ENCODE results near the gene OSGIN1. TPM values are rescaled to one million over a fixed set of nuclear protein-coding genes. Genes with fewer than 3 reads are reported as not detected.

The OSGIN1 gene
- total RNA-seq, 4 donors from 2014 or later: 0.77 to 5.4 (median 1.2) TPM; not detected in 1

DNA sequence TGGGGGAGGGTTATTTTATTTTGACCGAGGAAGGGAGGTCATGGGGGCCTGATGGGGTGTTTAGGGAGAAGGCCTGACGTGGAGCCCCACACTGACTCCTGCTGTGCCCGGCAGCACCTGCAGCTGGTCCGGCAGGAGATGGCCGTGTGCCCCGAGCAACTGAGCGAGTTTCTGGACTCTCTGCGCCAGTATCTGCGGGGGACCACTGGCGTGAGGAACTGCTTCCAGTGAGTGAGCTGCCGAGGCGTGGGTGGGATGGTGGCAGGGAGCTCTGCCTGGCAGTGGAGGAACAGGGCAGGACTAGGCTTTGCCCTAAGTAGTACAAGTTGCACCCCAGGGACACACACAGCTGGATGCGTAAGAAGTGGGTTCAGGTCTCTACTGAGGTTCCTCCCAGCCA is 45.1 kb downstream of the OSGIN1 start:
- Histone ChIP-seq H3K4me1 (no peaks in the 10 kb centered on the region), H3K27me3 (no peaks in the 10 kb centered on the region), H3K27ac (no peak overlapping the region), H3K4me3 (no peak overlapping the region), H3K36me3 (no peaks in the 10 kb centered on the region), H3K9me3 (no peaks in the 10 kb centered on the region)
- no peak for DNase-seq
- intact Hi-C loops (cut with DNase I; ENCODE audit: low total_unique reads): no loop called here
- no peak for TF ChIP-seq CTCF (IDR thresholded peaks at IDR 0.05)
- TF ChIP-seq POLR2A (IDR thresholded peaks at IDR 0.05): no peak

DNA sequence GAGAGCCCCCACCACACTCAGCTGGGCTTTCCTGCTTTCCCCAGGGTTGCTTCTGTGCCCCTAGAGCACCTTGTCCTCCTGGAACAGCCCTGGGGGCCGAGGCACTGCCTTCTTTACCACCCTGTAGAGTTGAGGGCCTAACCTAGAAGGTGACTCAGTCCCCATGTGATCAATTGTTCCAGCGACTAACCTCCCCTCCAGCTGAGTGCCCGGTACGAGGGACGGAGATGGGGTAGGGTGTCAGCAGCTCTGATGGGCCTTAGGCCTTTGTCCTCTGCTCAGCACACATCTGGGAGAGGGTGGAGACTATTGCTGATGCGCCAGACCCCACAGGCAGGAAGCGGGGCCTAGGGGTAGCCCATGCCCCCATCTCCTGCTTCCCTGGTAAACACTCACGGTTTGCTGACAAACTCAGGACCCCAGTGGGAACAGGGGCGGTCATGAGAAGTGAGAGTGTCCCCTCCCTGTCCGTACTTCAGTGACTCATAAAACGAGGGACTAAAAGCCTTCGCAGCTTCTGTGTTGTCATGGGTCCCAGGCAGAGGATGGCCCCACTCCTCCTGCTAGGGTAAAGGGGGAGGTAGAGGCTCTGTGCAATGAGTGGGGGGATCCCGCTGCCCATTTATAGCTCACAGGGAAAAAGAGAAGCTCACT is 48.1 kb downstream of the OSGIN1 start:
- DNase-seq: no peak
- Histone ChIP-seq H3K27me3 (no peaks in the 10 kb centered on the region), H3K9me3 (no peaks in the 10 kb centered on the region), H3K4me3 (no peak overlapping the region), H3K36me3 (no peaks in the 10 kb centered on the region), H3K27ac (no peak overlapping the region), H3K4me1 (no peaks in the 10 kb centered on the region)
- intact Hi-C loops (cut with DNase I; ENCODE audit: low total_unique reads): no loop called here
- TF ChIP-seq POLR2A (IDR thresholded peaks at IDR 0.05) (no peak), CTCF (IDR thresholded peaks at IDR 0.05) (no peak)

DNA sequence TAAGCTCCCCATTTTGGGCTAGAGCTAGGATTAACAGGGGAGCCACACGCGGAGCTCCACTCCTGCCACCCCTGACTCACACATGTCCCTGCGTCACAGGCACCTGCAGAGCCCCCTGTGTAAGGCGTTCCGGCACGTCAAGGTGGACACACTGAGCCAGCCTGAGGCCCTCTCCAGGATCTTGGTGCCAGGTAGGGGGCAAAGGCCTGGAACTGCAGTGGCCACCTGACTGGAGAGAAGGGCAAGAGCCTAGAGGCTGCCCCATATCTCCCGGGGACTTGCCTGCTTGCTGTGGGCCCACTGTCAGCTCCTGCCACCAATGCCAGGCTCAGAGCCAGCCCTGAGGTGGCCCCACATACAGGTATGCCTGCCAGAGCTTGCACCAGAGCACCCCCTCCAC is 48.7 kb downstream of the OSGIN1 start:
- no peak for TF ChIP-seq POLR2A (IDR thresholded peaks at IDR 0.05)
- no peak for TF ChIP-seq CTCF (IDR thresholded peaks at IDR 0.05)
- DNase-seq: no peak
- Histone ChIP-seq H3K27ac (no peak overlapping the region), H3K27me3 (no peaks in the 10 kb centered on the region), H3K9me3 (no peaks in the 10 kb centered on the region), H3K4me1 (no peaks in the 10 kb centered on the region), H3K4me3 (no peak overlapping the region), H3K36me3 (no peaks in the 10 kb centered on the region)
- intact Hi-C loops (cut with DNase I; ENCODE audit: low total_unique reads): no loop called here

- intact Hi-C loops (cut with DNase I; ENCODE audit: low total_unique reads): no loop called here
- Histone ChIP-seq H3K9me3 (no peaks in the 10 kb centered on the region), H3K27ac (no peak overlapping the region), H3K4me3 (no peak overlapping the region), H3K36me3 (no peaks in the 10 kb centered on the region), H3K27me3 (no peaks in the 10 kb centered on the region), H3K4me1 (no peaks in the 10 kb centered on the region)
- no peak for DNase-seq
- no peak for TF ChIP-seq POLR2A (IDR thresholded peaks at IDR 0.05)
- no peak for TF ChIP-seq CTCF (IDR thresholded peaks at IDR 0.05)
Measured at GRCh38 chr16:84003038-84003437, 50.0 kb downstream of the OSGIN1 start.

- DNase-seq: no peak
- Histone ChIP-seq H3K4me3 (no peak overlapping the region), H3K27me3 (no peaks in the 10 kb centered on the region), H3K27ac (no peak overlapping the region), H3K36me3 (no peaks in the 10 kb centered on the region), H3K4me1 (no peaks in the 10 kb centered on the region), H3K9me3 (no peaks in the 10 kb centered on the region)
- TF ChIP-seq POLR2A (IDR thresholded peaks at IDR 0.05) (no peak), CTCF (IDR thresholded peaks at IDR 0.05) (no peak)
- intact Hi-C loops (cut with DNase I; ENCODE audit: low total_unique reads): no loop called here
Measured at GRCh38 chr16:84004442-84004841, 51.4 kb downstream of the OSGIN1 start.
